GM19193 (cell line): Measurements from ENCODE around the gene B3GALT4.

Experiments
- POLR2A ChIP-seq: IDR thresholded peaks from 4 replicates; pipeline ENCODE4 v1.6.1; 2011; ENCODE audit not compliant: insufficient read depth, insufficient read length; ENCODE audit errors: extremely low read depth

B3GALT4 gene

DNA sequence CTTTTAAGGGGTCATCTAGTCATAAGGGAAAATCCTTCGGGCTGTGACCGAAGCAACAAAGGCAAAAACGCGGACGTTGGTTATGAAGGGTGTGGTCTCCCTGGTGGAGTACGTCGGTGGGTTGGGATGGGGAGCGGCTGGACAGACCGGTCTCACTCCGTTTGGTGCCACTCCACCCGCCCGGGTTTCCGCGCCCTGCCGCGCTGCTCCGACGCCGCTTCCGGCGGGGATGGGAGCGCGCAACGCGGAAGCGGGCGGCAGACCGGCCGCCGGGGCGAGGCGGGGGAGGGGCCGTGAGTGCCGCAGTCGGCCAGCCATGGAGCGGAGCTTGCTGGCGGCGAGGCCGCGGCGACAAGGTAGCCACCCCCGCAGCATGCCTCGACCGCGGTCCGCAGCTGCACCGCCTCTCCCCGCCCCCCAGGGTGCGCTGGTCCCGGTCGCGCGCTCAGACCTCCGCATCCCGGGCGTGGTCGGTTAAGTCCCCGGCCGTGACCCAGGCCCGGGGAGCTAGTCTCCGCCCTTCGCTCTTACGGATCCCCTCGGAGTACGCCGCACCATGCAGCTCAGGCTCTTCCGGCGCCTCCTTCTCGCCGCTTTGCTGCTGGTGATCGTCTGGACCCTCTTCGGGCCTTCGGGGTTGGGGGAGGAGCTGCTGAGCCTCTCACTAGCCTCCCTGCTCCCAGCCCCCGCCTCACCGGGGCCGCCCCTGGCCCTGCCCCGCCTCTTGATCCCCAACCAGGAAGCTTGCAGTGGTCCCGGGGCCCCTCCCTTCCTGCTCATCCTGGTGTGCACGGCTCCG is at the start of gene B3GALT4:
Gene B3GALT4 (plus strand): TSS at position 260 of the 799 bp plus-strand sequence. CDS start 297 bp downstream, at position 557.
- TF ChIP-seq POLR2A: peak; percentile 80

DNA sequence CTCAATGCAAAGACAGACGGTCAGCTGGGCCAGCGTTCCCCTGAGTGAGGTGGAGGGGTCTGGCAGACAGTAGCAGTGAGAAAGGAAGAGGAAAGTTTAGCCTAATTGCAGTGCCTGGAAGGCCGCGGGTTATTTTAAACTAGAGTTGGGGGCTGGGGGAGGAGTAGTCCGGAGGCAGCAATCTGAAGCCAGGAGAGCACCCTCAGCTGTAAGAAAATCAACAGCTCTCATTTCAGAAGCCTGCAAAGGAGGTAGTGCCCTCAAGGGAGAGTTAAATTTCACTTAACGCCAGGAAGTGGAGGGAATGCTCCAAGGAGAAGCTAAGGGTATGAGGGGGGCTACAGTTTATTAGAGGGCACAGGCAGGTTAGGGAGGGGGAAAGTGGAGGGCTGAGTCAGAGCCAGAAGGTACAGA is 41.7 kb upstream of the B3GALT4 start:
- TF ChIP-seq POLR2A: no peak

- TF ChIP-seq POLR2A: no peak
These were observed 40.6 kb upstream of the B3GALT4 start for GRCh38 chr6:33236328-33236727.

DNA sequence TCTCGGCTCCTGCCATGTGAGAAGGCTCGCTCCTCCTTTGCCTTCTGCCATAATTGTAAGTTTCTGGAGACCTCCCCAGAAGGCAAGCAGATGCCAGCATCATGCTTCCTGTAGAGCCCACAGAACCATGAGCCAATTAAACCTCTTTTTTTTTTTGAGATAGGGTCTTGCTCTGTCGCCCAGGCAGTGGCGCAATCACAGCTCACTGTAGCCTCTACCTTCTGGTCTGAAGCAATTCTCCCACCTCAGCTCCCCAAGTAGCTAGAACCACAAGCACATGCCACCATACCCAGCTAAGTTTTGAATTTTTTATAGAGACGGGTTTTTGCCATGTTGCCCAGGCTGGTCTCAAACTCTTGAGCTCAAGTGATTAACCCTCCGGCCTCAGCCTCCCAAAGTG is 40.1 kb upstream of the B3GALT4 start:
- no peak for TF ChIP-seq POLR2A

- TF ChIP-seq POLR2A: no peak
These were observed 39.2 kb upstream of the B3GALT4 start for GRCh38 chr6:33237741-33238140.

DNA sequence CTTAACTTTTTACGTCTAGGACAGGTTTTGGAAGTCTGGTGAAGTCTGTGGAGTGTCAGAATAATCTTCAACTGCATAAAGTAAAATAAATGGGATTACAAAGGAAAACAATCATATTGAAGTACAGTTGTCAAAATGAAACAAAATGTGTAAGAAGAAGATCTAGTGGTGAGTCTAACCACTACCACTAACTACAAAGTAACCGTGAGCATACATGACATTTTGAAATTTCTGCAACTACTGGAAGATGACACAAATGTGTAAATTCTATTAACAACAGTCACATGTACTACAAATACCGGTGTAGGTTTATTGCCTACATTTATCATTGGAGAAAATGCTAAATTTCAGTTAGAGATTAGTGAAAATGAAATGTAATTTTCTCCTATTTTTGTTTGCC is 35.0 kb upstream of the B3GALT4 start:
- TF ChIP-seq POLR2A: no peak

DNA sequence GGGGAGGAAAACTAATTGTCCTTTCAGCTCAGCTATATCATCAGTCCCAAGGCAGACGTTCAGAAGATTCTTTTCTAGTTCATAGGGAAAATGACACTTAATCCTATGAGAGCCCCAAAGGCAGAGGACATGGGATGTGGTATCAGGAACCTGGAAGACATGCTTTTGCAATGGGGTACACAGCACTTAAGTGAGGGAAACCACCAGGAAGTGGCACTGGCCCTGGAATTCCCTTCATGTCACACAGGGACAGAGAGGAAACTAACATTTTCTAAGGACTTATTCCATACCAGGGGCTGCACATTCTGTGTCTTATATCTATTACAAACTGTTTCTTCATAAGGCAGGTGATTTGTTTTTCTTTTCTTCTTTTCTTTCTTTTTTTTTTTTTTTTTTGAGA is 33.4 kb upstream of the B3GALT4 start:
- no peak for TF ChIP-seq POLR2A

DNA sequence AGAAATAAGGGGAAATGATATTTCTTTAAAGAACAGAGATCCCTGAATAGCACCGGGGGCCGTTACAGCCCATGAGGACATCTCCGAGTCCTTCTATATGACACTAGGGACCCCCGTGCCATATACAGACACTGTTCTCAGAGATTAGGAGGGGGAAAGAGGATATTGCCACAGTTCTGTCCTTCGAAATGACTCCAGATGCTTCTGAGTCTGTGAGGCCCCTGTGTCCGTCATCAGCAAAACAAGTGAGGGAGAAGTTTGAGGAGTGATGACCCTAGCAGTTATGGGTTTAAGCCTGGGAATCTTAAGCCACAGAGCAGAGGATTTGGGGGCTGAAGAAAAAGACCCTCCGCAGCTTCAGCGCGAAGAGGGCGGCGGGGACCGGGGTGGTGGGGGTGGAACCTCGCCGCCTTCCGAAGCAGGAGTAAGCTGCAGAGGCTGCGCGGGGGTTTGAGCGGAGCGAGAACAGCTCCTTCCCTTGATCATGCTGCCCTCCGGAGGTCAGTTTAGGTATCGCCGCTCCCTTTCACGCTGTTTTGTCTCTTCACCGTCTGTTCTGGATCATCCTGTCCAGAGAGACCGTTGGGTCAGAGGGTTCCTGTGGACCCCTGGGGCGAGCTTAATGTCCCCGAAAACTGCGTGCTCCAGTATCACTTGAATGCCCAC is 28.8 kb upstream of the B3GALT4 start:
- TF ChIP-seq POLR2A: no peak

DNA sequence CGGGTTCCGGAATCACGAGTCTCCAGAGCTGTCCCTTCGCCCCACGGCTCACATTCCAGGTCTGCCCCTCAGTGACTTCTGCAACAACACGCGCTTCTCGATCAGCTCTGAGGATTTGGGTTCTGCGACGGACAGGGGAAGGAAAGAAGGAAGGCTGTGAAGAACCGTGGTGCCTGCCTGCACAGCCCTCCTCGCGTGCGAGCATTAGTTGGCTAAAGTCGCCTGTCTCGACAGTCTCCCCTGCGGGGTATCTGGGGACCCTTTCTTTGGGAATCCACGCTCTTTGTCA is 28.3 kb upstream of the B3GALT4 start:
- TF ChIP-seq POLR2A: no peak

DNA sequence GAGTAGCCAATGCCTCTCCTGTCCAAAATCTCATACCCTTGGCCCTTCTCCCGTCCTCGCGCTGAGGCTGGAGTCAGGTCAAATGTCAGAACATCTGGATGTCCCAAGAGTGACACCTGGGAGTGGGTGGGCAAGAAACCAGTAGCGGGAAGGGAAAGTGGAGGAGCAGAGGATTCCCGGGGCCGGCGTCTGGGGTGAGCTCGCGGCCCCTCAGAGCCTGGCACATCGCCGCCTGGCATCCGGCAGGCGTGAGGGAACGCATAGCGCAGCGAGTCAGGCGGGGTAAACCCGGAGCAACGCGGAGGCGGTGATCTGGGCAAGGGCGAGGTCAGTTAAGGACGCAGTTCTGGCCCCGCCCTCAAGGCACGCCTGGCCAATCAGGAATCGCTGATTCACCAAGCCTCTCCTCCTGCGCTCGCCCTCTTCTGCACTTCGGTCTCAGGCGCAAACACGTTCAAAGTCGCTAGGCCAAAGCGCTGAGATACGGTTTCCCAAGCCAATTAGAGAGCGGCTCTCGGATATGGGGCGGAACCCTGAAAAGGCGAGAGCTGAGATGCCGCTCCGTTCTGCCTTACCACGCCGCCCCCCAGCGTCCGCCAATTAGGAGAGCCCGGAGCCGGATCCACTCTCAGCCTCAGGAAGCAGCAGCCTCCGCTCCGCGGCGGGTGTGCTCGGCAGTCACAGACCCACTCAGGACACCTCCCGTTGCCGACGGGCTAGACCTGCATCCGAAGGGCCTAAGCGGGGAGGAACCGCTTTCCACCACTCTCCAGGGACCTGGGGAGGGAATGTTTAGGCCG is 27.8 kb upstream of the B3GALT4 start:
- TF ChIP-seq POLR2A: peak; percentile 91

DNA sequence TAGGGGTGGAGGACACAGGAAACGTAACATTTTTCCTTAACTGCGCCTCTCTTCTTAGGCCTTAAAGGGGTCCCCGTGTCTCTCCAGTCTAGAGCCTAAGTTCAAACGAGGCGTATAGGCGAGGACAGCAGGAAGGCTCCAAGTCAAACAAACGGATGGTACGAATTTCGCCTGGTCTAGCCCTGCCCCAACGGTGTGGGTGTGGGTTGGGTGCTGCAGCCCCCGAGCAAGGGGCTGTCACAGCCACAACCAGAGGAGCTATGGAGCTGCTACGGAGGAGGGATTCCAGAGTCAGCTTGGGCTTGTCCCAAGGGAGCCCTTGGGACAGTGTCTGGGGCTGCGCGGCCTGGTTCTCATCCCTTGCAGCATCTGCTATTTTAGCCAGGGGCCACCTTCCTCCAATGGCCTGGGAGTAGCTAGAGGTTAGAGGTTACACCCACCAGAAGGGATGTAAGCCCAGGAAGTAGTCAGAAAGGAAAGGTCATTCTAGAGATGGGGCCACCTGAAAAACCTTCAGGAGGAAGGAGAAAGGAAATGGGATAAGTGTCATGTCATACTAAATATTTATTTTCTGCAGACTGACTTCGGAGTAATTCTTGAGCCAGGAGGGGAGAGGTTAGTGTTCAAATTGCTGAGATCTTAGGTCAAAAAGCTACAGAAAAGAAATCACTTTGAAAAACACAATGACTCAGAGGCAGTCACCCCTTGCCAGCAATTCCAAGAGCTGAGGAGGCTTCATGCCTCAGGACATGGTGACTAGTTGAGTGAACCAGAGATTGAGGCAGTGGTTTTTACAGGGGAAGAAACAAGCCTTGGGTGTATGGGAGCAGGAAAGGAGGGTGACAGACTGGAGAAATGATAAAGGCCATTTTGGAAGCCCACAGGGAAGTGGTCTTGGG is 26.9 kb upstream of the B3GALT4 start:
- no peak for TF ChIP-seq POLR2A

DNA sequence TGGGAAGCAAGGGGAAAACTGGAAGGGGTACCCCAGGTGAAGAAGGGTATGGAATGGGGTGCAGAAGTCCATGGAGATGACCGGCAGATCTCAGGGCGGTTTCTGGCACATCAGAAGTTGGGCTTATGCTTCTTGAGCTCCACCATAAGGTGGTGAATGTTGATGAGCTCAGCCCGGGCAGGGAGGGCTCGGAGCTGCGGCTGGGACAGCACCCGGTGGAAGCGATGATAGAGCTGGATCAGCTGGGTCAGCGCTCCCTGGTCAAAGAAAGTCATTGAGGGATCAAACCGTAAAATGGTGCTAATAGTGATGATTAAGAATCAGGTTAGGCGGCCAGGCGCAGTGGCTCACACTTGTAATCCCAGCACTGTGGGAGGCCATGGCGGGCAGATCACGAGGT is 26.2 kb upstream of the B3GALT4 start:
- no peak for TF ChIP-seq POLR2A

DNA sequence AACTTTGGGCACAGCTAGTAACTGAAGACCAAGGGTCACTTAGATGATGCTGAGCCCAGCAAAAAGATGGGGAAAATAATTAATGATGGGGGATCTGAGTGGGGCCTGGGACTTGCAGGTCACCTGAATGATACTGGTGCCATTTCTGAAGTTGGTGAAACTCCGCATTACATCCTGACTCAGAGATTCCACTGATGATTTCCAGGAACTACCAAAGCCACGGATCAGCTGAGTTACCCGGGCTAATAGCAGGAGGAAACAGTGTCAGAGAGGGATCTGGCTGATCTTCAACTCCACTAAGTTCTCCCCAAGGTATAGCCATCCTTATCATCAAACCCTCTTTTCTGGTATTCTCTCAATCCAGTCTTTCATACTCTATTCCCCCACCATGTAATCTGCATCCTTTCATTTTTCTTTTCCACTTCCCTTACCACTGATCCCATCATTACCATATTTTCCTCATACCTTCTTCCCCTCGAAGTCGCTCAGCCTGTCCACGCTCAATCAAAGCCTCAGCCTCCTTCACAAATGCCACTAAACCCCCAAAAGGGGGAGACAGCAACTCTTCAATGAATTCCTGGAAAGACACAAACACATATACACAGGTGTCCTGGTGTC is 25.4 kb upstream of the B3GALT4 start:
- no peak for TF ChIP-seq POLR2A

DNA sequence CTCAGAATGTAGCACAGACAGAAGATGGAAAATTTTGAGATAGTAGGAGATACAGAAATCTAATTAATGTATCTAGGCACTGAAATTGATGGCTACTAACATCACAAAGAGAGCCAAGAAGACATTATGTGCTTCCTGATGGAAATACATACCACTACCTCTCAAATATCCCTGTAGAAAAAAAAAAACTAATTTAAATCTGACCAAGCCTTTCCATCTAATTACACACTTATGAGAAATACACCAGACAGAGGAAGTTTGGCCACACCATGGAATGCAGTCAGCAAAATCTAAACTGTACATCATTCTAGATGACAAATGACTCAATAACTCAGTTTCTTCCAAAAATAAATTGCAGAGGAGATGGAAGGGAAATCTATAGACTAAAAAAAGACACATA is 24.2 kb upstream of the B3GALT4 start:
- TF ChIP-seq POLR2A: no peak
